ENCODE data around the gene ADIPOR1. TPM values are rescaled to one million over a fixed set of nuclear protein-coding genes. Genes with fewer than 3 reads are reported as not detected.

The ADIPOR1 gene
- total RNA-seq, 1 donor from 2014 or later, result 42.1 TPM

DNA sequence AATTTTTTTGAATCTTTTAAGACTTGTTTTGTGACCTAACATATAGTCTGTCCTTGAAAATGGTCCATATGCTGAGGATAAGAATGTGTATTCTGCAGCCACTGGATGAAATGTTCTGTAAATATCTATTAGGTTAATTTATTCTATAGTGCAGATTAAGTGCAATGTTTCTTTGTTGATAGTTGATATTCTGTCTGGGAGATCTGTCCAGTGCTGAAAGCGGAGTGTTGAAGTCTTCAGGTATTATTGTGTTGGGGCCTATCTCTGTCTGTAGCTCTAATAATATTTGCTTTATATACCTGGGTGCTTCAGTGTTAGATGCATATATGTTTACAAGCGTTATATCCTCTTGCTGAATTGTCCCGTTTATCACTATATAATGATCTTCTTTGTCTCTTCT is 23.4 kb downstream of the ADIPOR1 start:
- Mint-ChIP-seq H3K27me3 (ENCODE audit: low read depth) (peaks cover 23% of the 10 kb centered on the region), H3K4me3 (no peak overlapping the region), H3K4me1 (no peaks in the 10 kb centered on the region), H3K9me3 (peaks cover 3% of the 10 kb centered on the region), H3K36me3 (ENCODE audit: low read depth) (no peaks in the 10 kb centered on the region), H3K27ac (ENCODE audit: unreplicated experiment) (no peak overlapping the region)
- no peak for DNase-seq (ENCODE audit: low read depth, low spot score)
- TF ChIP-seq, protein P1, sequence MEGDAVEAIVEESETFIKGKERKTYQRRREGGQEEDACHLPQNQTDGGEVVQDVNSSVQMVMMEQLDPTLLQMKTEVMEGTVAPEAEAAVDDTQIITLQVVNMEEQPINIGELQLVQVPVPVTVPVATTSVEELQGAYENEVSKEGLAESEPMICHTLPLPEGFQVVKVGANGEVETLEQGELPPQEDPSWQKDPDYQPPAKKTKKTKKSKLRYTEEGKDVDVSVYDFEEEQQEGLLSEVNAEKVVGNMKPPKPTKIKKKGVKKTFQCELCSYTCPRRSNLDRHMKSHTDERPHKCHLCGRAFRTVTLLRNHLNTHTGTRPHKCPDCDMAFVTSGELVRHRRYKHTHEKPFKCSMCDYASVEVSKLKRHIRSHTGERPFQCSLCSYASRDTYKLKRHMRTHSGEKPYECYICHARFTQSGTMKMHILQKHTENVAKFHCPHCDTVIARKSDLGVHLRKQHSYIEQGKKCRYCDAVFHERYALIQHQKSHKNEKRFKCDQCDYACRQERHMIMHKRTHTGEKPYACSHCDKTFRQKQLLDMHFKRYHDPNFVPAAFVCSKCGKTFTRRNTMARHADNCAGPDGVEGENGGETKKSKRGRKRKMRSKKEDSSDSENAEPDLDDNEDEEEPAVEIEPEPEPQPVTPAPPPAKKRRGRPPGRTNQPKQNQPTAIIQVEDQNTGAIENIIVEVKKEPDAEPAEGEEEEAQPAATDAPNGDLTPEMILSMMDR (conservative IDR thresholded peaks at IDR 0.05), result no peak

DNA sequence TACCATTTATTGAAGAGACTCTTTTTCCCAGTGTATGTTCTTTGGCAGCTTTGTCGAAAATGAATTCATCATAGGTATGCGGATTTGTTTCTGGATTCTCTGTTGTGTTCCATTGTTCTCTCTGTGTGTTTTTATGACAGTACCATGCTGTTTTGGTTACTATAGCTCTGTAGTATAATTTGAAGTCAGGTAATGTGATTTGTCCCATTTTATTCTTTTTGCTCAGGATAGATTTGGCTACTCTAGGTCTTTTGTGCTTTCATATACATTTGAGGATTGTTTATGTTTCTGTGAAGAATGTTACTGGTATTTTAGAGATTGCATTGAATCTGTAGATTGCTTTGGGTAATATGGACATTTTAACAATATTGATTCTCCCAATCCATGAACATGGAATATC is 25.6 kb downstream of the ADIPOR1 start:
- TF ChIP-seq, protein P1 (conservative IDR thresholded peaks at IDR 0.05), result no peak
- Mint-ChIP-seq H3K4me1 (peaks cover 3% of the 10 kb centered on the region), H3K27ac (ENCODE audit: unreplicated experiment) (no peak overlapping the region), H3K9me3 (peaks cover 3% of the 10 kb centered on the region), H3K36me3 (ENCODE audit: low read depth) (no peaks in the 10 kb centered on the region), H3K4me3 (no peak overlapping the region), H3K27me3 (ENCODE audit: low read depth) (peaks cover 27% of the 10 kb centered on the region)
- no peak for DNase-seq (ENCODE audit: low read depth, low spot score)

DNA sequence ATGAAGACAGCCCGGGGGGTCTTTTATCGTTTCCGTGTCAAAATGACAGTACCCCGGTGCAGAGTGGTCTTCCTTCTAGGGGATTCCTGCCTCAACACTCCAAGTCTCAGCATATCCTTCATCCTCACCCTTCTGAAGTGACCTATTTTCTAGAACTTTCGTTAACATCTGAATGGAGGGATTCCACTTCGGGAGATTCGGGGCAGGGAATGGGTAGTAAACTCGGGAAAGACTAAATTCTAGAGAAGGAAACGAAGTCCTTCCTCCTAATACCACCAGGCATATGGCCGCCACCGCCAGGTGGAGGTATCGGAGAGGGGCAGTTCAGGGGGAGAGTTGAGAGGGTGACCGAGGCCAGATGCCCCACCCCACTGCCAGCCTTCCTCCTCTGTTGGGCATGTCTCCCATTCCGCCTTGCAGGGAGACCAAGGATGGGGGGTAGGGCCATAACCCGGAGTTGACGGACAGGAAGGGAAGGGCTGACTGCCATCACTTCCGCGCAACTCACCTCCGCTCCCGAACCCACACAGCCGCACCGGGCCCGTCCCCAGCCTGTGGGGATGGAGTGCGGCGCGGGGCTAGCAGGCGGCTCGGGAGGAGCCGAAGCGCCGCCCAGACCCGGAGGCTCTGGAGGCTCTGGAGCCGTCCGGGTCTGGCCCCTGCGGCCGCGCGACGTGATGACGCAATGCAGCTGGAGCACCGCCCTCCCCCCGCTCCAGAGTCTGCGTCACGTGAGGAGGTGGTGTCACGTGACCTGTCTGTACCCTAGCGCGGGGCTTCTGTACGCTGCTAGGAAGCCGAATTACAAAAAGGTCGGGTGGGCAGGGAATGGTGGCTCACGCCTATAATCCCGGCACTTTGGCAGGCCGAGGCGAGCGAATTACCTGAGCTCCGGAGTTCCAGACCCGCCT is 31.3 kb downstream of the ADIPOR1 start, which contains the start of gene KLHL12:
KLHL12 (minus strand) TSS at position 654 of the 911 bp plus-strand sequence. CDS start 2,072 bp downstream, outside the sequence.
- peak within 1 kb of the TSS; percentile 68 for H3K27ac Mint-ChIP-seq (ENCODE audit: unreplicated experiment)
- peaks cover 19% of the 10 kb centered on the region for H3K4me1 Mint-ChIP-seq
- H3K36me3 Mint-ChIP-seq (ENCODE audit: low read depth), result no peaks in the 10 kb centered on the region
- peak within 1 kb of the TSS; percentile 93 for H3K4me3 Mint-ChIP-seq
- peaks cover 3% of the 10 kb centered on the region for H3K27me3 Mint-ChIP-seq (ENCODE audit: low read depth)
- TF ChIP-seq, protein P1 (conservative IDR thresholded peaks at IDR 0.05), result peak; percentile 78
- H3K9me3 Mint-ChIP-seq, result no peaks in the 10 kb centered on the region
- peak; percentile 93 for DNase-seq (ENCODE audit: low read depth, low spot score)

DNA sequence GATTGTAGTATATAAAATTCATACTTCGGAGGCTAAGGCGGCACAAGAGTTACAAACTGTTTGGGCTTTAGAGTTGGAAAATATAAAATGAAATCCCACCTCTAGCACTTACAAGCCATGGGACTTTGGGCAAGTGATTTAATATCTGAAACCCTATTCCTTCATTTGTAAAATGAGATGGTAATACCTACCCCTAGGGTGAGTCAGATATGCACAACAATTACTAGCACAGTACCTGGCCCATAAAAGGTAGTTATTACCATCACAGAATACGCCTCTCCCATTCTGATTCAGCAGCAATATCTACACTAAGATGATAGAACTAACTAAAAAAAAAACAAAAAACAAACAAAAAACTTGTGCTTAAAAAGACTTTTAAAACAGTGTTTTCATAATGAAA is 34.6 kb downstream of the ADIPOR1 start:
- TF ChIP-seq, protein P1 (conservative IDR thresholded peaks at IDR 0.05), result no peak
- DNase-seq (ENCODE audit: low read depth, low spot score), result no peak
- no peaks in the 10 kb centered on the region for H3K9me3 Mint-ChIP-seq
- no peak overlapping the region for H3K27ac Mint-ChIP-seq (ENCODE audit: unreplicated experiment)
- no peaks in the 10 kb centered on the region for H3K27me3 Mint-ChIP-seq (ENCODE audit: low read depth)
- no peaks in the 10 kb centered on the region for H3K36me3 Mint-ChIP-seq (ENCODE audit: low read depth)
- H3K4me1 Mint-ChIP-seq, result peaks cover 16% of the 10 kb centered on the region
- no peak overlapping the region for H3K4me3 Mint-ChIP-seq

DNA sequence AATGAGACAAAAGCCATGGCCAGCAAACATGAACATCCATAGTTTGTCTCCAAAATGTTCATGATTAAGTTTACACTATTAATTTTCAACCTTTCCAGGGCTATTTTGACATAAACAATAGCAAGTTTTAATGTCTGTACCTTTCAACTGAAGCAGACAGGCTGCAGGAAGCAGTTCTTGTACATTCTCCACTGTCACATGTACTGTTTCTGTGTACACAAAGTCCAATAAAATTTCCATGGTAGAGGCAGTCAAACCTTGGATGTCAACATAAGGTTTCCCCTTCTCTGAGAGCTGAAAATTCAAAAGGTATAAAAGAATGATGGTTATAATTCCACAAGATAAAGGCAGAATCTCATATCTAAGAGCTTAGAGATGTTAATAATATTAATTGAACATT is 38.5 kb downstream of the ADIPOR1 start:
- Mint-ChIP-seq H3K36me3 (ENCODE audit: low read depth) (no peaks in the 10 kb centered on the region), H3K4me1 (no peaks in the 10 kb centered on the region), H3K27ac (ENCODE audit: unreplicated experiment) (no peak overlapping the region), H3K9me3 (no peaks in the 10 kb centered on the region), H3K27me3 (ENCODE audit: low read depth) (no peaks in the 10 kb centered on the region), H3K4me3 (no peak overlapping the region)
- DNase-seq (ENCODE audit: low read depth, low spot score), result no peak
- TF ChIP-seq, protein P1 (conservative IDR thresholded peaks at IDR 0.05), result no peak

All from neural crest cell (in vitro differentiated cells).